ENCODE data around the gene SAMHD1.
"Not testable (repeated sequence)": the region's sequence is repeated elsewhere in the genome, so short reads cannot be mapped to it uniquely, and the experiment has no call there.

SAMHD1 gene

DNA sequence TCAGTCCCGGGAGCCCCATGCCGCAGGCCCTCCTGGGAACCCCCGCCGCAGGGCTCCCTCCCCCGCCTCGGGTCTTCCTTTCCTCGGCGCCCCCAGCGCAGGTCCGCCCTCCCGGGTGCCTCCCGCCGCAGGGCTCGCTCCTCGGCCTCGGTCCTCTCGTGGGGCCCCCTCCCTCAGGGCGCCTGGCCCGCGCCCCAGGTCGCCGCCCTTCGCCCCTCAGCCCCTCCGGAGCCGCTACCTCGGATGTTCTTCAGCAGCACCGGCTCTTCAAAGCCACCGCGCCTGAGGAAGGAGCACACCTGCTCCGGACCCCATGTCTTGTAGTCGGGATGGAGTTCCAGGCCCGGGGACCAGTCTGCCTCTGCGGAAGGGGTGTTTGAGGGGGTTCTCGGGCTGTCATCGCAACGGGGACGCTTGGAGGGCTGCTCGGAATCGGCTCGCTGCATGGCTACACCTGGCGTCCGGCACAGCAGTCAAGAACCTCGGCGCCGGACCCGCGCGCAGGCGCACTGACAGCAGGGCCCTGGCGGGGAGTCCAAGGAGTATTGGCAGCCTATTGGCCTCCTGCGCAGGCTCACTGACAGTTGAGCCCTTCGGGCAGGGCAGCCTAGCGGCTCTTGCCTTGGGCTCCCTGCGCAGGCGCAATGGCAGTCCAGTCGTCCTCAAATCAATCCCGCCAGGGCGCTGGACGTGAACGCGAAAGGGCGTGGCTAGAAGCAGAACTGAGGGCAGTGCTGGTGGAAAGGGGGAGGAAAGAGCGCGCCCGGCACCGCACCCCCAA, at the start of gene SAMHD1:
SAMHD1 (minus strand) TSS at position 511 of the 781 bp plus-strand sequence; CDS start at position 446, 65 bp downstream.
- peak; percentile 99 for DNase-seq

- DNase-seq: not testable (repeated sequence)
Measured at GRCh38 chr20:37000171-37000570, 48.7 kb upstream of the SAMHD1 start.

DNA sequence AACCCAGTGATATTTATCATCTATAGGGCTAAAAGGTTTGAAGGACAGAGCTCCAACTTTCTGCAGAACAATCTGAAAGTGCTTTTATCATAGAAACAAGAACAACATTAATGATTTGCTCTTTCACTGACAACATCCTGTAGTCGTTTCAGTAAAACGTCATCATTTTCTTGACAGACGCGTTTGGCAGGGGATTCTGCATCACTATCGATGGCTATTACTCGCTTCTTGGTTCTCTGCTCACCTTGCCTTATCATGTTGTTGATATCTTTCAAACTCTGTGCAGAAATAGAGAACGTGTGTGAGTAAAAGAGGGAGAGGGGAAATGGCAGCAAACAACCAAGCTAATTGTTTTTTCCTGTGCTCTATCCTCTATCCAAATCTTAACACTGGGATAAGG, 47.1 kb upstream of the SAMHD1 start:
- DNase-seq: no peak

DNA sequence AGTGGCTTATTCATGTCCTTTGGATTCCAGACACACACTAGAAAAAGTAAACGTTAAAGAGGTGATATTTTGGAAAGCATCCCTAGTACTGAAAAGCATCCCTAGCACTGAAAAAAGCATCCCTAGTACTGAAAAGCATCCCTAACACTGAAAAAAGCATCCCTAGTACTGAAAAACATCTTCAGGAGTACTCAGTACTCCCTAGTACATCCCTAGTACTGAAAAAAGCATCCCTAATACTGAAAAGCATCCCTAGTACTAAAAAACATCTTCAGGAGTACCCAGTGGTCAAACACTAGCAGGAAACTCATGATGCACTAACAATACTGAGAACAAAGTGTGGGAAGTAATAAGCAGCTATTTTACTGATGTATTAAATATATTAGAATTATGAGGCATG, 45.6 kb upstream of the SAMHD1 start:
- no peak for DNase-seq

DNA sequence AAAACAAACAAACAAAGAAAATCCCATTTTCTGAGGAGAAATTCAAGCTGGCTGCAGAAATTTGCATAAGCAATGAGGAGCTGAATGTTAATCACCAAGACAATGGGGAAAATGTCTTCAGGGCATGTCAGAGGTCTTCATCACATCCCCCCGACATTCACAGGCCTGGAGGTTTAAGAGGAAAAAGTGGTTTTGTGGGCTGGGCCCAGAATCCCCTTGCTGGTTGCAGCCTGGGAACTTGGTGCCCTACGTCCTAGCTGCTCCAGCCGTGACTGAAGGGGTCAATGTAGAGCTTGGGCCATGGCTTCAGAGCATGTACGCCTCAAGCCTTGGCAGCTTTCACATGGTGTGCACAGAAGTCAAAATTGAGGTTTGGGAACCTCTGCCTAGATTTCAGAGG, 42.7 kb upstream of the SAMHD1 start:
- not testable (repeated sequence) for DNase-seq

DNA sequence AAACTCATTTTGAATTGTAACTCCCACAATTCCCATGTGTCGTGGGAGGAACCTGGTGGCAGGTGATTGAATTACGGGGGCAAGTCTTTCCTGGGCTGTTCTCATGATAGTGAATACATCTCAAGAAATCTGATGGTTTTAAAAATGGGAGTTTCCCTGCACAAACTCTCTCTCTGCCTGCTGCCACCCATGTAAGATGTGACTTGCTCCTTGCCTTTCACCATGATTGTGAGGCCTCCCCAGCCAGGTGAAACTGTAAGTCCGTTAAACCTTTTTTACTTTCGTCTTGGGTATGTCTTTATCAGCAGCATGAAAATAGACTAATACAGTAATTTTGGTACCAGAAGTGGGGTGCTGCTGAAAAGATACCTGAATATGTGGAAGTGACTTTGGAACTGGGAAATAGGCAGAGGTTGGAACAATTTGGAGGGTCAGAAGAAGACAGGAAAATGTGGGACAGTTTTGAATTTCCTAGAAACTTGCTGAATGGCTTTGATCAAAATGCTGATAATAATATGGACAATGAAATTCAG, 41.4 kb upstream of the SAMHD1 start:
- no peak for DNase-seq

DNA sequence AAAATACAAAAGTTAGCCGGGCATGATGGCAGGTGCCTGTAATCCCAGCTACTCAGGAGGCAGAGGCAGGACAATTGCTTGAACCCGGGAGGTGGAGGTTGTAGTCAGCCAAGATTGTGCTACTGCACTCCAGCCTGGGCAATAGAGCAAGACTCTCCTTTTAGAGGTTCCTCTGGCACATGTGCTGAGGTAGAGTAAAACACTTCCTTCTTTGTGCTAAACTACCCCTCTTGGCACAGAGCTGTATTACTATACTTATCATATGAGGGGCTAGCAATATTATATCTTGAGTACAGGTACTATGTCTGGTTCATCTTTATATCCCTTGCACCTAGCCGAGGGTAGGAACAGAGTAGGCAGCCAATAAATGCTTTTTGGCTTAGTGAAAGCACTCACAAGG, 40.2 kb upstream of the SAMHD1 start:
- no peak for DNase-seq

DNA sequence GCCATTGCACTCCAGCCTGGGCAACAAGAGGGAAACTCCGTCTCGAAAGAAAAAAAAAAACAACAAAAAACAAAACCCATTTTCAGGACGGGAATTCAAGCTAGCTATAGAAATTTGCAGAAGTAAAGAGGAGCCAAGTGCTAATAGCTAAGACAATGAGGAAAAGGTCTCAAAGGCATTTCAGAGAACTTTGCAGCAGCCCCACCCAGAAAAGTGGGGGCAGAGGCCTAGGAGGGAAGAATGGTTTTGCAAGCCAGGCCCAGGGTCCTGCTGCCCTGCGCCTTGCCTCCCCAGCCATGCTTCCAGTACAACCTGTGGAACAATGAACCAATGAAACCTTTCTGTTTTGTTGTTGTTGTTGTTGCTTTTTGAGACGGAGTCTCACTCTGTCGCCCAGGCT, 38.3 kb upstream of the SAMHD1 start:
- DNase-seq: no peak

GRCh38 chr20:36988494-36988966, 37.0 kb upstream of the SAMHD1 start:
- DNase-seq: no peak

GRCh38 chr20:36984257-36984638, 32.7 kb upstream of the SAMHD1 start:
- no peak for DNase-seq

DNA sequence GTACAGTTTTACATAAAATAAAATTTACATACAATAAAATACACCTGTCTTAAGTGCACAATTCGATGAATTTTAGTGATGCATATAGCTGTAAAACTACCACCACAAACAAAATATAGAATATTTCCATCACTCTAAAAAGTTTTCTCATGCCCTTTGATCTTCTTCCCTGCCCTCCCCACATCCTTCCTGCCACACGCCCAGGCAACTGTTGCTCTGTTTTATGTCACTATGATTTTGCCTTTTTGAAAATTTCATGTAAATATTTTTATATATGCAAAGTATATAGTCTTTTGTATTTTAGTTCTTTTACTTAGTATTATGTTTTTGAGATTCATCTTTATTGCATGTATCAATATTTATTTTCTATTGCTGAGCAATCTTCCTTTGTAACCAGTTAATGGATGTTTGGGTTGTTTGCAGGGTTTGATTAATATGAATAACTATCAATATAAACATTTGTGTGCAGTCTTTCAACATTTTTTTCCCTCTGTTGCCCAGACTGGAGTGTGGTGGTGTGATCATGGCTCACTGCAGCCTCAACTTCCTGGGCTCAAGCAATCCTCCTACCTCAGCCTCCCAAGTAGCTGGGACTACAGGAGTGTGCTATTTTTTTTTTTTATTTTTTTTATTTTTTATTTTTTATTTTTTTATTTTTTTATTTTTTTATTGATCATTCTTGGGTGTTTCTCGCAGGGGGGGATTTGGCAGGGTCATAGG, 23.8 kb upstream of the SAMHD1 start:
- DNase-seq: no peak

GRCh38 chr20:36974660-36975059, 23.2 kb upstream of the SAMHD1 start:
- no peak for DNase-seq

GRCh38 chr20:36971103-36971502, 19.6 kb upstream of the SAMHD1 start:
- DNase-seq: no peak

DNA sequence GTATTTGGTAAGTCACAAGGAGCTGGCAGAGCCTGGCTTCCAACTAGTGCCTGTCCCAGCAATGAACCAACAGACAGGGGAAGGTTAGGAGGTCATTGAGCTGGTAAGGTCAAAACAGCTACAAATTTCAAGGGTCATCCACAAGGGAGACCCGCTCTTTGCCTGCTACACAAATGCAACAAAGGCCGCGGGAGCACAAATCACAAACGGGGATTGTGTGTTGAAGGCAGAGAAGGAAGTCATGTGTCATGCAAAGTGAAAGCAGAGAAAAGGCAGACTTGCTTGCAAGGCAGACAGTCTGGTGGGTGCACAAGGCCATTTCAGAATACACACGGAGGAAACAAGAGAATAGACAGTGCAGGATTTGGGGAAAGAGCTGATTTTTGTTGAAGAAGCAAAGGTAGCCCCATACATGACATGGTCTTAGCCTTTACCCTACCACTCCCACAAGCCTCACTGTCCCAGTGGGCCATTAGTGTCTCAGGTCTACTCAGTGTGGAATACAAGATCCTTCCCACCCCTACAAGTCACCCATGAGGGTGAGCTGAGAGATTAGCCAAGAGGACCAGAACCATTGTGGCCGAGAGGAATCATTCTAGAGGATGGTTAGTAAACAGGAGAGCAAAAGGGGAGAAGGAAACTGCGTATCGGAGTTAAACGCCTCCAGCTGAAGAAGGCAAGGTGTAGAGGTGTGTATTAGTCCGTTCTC, 18.1 kb upstream of the SAMHD1 start:
- DNase-seq: no peak

- no peak for DNase-seq
Measured at GRCh38 chr20:36969051-36969450, 17.5 kb upstream of the SAMHD1 start.

- DNase-seq: no peak
Measured at GRCh38 chr20:36967636-36968035, 16.1 kb upstream of the SAMHD1 start.

DNA sequence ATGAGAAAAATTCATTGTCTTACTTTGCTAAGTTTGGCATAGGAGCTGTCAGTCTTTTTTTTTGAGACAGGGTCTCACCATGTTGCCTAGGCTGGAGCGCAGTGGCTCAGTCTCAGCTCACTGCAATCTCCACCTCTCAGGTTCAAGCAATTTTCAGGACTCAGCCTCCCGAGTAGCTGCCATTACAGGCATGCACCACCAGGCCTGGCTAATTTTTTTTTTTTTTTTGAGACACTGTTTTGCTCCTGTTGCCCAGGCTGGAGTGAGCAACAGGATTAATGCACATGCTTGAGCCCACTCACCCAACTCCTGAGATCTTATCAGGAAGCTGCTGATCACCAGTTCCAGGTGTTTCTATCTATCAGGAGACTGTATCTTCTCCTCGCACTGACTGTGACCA, 15.5 kb upstream of the SAMHD1 start:
- not testable (repeated sequence) for DNase-seq

GRCh38 chr20:36962354-36962941, 10.9 kb upstream of the SAMHD1 start:
- not testable (repeated sequence) for DNase-seq

- DNase-seq: no peak
Measured at GRCh38 chr20:36959242-36959641, 7.7 kb upstream of the SAMHD1 start.

DNA sequence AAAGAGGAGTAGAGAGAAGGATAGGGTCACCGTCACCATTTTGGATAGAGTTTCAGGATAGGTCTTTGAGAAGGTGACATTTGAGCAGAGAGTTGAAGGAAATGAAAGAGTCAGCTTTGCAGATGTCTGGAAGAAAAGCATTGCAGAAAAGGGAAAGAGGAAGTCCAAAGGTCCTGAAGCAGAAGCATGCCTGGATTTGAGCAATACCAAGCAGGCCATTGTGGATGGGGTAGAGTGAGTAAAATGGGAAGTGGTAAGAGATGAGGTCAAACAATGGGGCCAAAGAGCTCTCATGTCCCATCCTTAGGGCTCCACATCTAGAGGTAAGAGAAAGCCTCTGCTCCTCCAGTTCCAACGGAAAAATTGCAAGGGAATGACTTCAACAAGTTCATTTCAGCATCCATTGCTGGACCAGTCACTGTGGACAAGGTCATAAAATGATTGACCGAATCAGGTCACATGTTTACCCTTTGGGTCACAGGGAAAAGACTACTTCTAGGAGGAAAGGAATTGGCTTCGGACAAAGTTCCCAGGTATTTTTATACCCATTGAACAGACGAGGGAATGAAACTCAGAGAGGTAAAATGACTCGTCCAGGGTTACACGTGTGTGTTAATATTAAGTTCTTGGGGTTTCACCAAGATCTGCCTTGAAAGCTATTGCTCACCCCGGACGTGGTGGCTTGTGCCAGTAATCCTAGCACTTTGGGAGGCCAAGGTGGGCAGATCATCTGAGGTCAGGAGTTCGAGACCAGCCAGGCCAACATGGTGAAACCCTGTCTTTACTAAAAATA, 6.6 kb upstream of the SAMHD1 start:
- DNase-seq: no peak

GRCh38 chr20:36956674-36957073, 5.2 kb upstream of the SAMHD1 start:
- no peak for DNase-seq

DNA sequence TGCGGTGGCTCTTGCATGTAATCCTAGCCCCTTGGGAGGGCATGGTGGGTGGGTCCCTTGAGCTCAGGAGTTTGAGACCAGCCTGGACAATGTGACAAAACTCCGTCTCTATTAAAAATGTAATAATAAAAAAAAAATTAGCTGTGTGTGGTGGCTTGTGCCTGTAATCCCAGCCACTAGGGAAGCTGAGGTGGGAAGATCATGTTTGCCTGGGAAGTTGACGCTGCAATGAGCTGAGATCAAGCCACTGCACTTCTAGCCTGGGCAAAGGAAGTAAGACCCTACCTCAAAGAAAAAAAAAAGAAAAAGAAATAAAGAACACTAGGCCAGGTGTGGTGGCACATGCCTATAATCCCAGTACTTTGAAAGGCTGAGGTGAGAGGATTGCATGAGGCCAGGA, 4.5 kb upstream of the SAMHD1 start:
- no peak for DNase-seq
